M059J (cell line): Measurements from ENCODE around the gene DHRS7B. TPM values are rescaled to one million over a fixed set of nuclear protein-coding genes. Genes with fewer than 3 reads are reported as not detected.

Source experiments
- DNase-seq: peaks from one replicate; pipeline ENCODE4 v3.0.0-alpha.2; 2012; ENCODE audit warnings: low read depth
- total RNA-seq: library from RNA; depleted of rRNA; stranded (reverse); fragments of >200 nt; shearing (Covaris generic); gene quantifications from 2 replicates; pipeline ENCODE4 v1.2.3, GENCODE V29; 2014; rRNA removed

The DHRS7B gene
- total RNA-seq, 1 experiment from 2014 or later: 26.2 TPM

DNA sequence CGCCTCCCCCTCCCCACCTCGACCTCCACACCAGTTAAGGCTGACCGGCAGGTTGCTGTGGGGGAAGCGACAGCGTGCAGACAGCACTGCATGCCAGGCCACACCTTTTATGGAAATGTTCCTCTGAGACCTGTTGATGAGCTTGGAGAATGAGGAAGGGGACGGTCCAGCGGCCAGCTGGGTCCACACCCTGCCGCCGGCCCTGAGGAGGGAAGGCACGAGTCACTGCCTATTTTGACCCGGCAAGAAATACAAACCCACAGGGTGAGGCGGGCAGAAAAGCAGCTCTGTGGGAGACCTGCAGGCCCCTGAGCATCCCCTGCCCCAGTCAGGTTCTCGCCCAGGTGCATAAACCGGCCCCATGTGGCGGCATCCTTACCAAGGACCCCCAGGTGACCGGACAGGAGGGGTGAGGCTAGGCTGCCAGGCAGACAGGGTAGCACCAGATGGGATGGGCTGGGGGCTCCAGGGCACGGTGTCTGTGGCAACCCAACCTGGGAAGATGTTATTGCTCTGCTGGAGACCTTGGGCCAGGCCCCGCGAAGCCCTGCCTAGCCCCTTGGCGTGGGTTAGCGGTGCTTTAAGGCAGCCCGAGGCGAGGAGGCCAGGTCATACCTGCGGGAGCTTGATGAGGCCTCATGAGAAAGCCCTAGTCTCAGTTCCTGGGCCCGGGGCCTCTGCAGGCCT lies 113.7 kb downstream of the DHRS7B start:
- no peak for DNase-seq

Other genes starting within 250 kb of the DHRS7B start
- gene USP22, start 84.0 kb upstream of the DHRS7B start, total RNA-seq: 144 and 170 TPM in 2 replicates
- gene TMEM11, start 87.2 kb downstream of the DHRS7B start, total RNA-seq: 29.9 and 33.9 TPM in 2 replicates
- gene NATD1, start 126.4 kb downstream of the DHRS7B start, total RNA-seq: 1.7 and 2.5 TPM in 2 replicates
- 20.7 and 23.9 TPM in 2 replicates for gene MAP2K3, start 157.7 kb downstream of the DHRS7B start, total RNA-seq
- gene KCNJ12, start 249.4 kb downstream of the DHRS7B start, total RNA-seq: 0.17 and 0.22 TPM in 2 replicates